Astrocyte of the spinal cord (primary cell): Measurements from ENCODE around the gene SEC14L1.
A peak's percentile ranks its signal among the peaks of the same experiment; 100 is the strongest.

Experiments used
- DNase-seq: peaks from one replicate; pipeline ENCODE4 v3.0.0; 2011; ENCODE audit warnings: low read depth, low spot score
- H3K4me3 ChIP-seq: 2 replicates; pipeline ENCODE4 v1.5.1; 2011; ENCODE audit warnings: low read depth, mild to moderate bottlenecking, low read length, moderate library complexity
- CTCF ChIP-seq: IDR thresholded peaks from 2 replicates; pipeline ENCODE4 v1.5.1; 2012; ENCODE audit warnings: low read depth, mild to moderate bottlenecking, low read length, inconsistent platforms
- in situ Hi-C: cut with HindIII; loops from 2 replicates; pipeline ENCODE4 v1.10.0; 2017; ENCODE audit warnings: low sequenced_read_pairs

Gene SEC14L1

GRCh38 chr17:77140878-77141767 lies at the start of gene SEC14L1:
Gene SEC14L1 (plus strand): TSS chr17:77140969. CDS start chr17:77143597, 2,628 bp downstream.
- no peak for TF ChIP-seq CTCF
- H3K4me3 ChIP-seq = peak within 1 kb of the TSS; percentile 76
- DNase-seq = no peak
- in situ Hi-C loops = no loop called here

GRCh38 chr17:77092025-77092424 lies 48.7 kb upstream of the SEC14L1 start:
- in situ Hi-C loops = no loop called here

DNA sequence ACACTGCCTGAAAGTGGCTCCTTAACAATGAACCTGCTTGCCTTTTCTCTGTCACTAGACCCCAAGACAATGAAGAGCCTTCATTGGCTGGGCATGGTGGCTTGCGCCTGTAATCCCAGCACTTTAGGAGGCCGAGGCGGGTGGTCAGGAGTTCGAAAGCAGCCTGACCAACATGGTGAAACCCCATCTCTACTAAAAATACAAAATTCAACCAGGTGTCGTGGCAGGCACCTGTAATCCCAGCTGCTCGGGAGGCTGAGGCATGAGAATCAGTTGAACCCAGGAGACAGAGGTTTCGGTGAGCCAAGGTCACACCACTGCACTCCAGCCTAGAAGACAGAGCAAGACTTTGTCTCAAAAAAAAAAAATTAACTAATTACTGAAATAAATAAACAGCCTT lies 45.3 kb upstream of the SEC14L1 start:
- DNase-seq = no peak
- no peak overlapping the region for H3K4me3 ChIP-seq
- no peak for TF ChIP-seq CTCF
- in situ Hi-C loops = no loop called here

More at GRCh38 chr17:77092025-77092424, 48.7 kb upstream of the SEC14L1 start:
- H3K4me3 ChIP-seq = no peak overlapping the region
- TF ChIP-seq CTCF = no peak
- DNase-seq = no peak

DNA sequence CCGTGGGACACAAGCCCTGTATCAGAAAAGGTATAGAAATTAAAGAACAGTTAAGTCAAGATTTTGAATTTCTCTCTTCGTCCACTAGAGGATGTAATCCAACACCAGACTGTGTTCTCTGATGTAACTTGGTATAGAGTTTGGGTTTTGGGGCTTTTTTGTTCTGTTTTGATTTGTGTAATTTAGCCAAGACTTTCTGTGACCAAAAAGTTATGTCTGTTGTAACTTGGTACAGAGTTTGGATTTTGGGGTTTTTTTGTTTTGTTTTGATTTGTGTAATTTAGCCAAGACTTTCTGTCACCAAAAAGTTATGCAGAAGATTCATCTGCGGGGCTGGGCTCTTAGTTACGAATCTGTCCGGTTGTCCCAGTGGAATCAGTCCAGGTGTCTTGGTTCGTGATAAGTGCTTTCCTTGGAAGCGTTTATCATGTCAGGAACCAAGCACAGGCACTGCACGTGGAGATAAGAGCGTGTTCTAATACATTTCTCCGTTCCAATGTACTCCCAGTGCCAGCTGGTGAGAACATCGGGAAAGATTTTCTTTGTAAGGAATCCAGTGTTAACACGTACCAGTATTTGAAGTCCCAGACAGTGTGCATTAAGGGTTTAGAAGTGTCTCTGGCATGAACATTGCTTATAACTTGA lies 44.1 kb upstream of the SEC14L1 start:
- no peak overlapping the region for H3K4me3 ChIP-seq
- in situ Hi-C loops = no loop called here
- peak; percentile 80 for TF ChIP-seq CTCF
- DNase-seq = peak; percentile 60

DNA sequence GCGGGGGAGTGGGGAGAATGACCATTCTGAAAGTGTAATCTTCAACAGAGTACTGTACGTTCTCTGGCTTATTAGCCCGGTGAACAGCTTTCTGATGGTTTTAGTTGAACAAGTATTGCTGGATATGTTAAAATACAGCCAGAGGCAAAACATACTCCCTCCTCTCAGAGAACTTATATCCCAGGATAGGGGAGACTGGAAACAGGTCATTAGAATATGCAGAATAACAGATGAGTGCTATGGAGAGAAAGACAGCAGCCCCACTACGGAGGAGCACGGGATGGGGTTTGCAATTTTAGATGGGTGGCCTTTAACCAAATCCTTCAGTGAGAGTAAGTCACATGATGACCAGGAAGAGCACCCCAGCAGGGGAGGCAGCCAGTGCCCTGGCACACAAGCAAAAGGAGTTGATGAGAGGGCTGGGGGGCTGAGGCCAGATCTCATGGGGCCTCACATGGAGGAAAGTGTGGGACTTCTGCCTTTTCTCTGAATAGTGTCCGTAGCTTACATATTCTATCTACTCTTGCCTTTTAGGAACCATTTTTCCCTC lies 43.1 kb upstream of the SEC14L1 start:
- no peak for TF ChIP-seq CTCF
- DNase-seq = no peak
- in situ Hi-C loops = no loop called here
- no peak overlapping the region for H3K4me3 ChIP-seq

GRCh38 chr17:77098884-77099545 lies 41.8 kb upstream of the SEC14L1 start:
- no peak overlapping the region for H3K4me3 ChIP-seq
- no peak for TF ChIP-seq CTCF
- DNase-seq = peak; percentile 50
- in situ Hi-C loops = no loop called here
